ENCODE results near the gene TBC1D20. TPM values are rescaled to one million over a fixed set of nuclear protein-coding genes. Genes with fewer than 3 reads are reported as not detected.
"Not testable (repeated sequence)": the region's sequence is repeated elsewhere in the genome, so short reads cannot be mapped to it uniquely, and the experiment has no call there.

The TBC1D20 gene
- polyA plus RNA-seq, 3 donors = 32.2 to 37.1 (median 35.1) TPM

DNA sequence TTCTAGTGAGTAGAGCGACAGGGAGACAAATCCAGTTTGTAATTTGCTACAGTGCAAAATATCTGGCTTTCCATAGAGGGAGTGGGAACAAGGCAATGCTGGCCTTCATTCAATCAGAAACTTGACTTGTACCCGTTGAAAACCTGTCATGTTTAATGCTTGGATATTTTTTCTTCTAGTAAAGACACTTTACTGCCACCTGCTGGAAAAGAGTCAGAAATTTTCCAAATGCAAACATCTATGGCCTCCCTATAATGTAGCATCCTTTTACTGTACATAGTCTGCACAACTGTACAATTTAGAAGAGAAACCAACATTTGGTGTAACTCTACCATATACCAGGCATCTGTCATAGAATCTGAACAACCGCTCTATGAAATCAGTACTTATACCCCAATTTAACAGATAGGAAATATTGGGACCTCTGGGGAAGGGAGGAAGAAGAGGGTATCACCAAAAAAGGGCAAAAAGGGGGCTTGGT lies 16.7 kb upstream of the TBC1D20 start:
- peak; percentile 68 for DNase-seq

DNA sequence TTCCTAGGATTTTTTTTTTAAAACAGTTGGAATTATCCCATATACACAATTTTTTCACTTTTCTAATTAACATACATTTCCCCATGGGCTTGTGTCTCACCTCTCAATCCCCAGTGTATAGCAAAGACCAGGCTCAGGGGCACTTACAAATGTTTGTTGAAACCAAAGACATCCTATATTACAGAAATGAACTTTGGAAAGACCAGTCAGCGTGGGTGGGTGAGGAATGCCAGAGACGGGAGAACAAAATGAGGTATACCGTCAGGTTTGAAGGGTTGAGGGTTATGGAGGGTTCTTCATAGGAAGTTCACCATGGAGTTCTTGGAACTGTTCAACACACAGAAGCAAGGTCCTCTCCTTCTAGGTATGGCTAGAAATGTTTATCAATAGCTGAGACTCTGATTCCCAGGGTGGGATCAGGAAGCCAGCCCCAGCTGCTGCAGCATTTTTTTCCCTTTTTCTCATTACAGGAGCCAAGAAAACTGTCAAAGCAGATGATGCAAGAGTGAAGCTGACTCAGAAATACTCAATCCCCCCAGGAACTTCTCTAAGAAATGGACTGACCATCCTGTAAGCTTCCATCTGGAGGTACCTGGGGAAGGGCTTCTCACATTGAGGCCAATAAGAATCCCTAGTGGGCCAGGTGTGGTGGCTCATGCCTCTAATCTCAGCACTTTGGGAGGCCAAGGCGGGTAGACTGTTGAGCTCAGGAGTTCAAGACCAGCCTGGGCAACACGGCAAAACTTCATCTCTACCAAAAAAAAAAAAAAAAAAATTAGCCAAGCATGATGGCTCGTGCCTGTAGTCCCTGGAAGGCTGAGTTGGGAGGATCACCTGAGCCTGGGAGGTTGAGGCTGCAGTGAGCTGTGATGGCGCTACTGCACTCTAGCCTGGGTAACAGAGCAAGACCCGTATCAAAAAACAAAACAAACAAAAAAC lies 15.9 kb upstream of the TBC1D20 start:
- no peak for DNase-seq

DNA sequence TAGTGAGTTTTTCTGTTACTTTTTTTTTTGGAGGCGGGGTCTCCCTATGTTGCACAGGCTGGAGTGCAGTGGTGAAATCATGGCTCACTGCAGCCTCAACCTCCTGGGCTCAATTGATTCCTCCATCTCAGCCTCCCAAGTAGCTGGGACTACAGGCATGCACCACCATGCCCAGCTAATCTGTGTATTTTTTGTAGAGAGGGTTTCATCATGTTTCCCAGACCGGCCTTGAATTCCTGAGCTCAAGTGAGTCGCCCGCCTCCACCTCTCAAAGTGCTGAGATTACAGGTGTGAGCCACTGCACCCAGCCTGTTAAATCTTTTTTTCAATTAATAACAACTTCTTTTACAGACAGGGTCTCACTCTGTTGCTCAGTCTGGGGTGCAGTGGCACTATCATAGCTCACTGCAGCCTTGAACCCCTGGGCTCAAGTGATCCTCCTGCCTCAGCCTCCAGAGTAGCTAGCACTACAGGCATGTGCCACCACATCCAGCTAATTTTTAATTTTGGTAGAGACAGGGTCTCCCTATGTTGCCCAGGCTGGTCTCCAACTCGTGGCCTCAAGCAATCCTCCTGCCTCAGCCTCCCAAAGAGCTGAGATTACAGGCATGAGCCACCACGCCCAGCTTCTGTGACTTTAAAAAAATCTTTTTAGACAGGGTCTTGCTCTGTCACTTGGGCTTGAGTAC lies 14.4 kb upstream of the TBC1D20 start:
- DNase-seq = not testable (repeated sequence)

DNA sequence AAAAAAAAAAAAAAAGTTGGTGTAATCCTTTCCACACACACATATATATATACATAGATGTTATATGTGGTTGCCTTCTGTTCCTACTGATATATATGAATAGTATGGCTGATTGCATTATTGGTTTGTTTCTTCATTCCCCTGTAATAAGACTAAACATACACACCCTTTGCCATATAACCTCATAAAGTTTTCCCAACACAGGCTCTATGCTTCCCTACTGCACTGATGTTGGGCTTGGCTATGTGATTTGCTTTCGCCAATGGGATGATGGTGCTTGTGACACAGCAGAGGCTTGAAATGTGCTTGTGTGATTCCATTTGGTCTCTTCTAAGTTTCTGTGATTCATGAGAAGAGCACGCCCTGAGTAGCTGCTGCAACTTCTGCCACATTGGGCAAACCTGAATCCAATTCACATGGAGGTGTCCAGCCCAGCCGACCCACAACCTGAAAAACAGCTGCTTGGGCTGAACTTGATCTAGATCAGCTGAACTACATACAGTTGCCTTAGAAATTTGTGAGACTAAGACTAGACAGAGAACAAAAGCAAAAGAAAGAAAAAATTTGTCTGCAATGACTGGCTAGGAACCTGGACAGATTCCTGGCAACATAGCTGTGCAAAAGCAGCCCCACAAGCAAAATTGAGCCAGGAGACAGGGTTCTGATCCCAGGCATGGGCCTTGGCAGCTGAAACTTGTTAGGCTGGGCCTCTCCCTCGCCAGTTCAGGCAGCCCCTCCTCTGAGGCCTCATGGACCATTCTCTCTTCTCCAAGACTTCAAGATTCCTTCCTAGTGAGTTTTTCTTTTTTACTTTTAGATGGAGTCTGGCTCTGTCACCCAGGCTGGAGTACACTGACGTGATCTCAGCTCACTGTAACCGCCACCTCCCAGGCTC lies 13.4 kb upstream of the TBC1D20 start:
- DNase-seq = no peak

DNA sequence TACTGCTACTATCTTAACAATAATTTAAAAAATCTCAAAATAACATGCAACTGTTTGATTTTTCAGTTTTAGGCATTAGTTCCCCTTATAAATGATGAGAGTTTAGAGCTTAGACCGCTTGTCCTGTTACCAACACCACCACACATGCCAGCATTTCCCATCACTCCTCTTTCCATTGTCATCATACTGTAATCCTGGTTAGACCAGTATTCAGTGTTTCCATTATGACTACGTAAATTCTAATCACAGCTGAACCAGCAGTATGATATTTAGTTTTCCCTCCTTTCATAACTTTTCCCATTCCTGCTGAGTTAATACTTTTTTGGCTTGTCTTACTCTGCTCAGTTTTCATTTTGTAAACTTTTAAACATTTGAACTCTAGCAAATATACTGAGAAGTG lies 12.2 kb upstream of the TBC1D20 start:
- DNase-seq = no peak

DNA sequence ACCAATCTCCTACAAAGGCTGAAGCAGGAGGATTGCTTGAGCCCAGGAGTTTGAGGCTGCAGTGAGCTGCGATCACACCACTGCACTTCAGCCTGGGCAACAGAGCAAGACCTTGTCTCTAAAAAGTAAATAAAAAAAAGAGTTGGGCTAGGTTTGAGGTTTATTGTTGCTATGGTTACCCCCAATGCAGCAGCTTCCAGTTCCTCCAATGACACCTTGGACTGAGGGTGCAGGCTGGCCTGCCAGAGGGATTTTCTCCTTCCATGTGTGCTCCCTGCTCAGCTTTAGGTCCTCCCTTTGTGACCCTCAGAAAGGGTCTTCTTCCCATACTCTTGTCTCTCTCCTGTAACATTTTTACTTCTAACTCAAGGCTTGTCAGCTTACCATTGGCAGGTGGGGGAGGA lies 10.6 kb upstream of the TBC1D20 start:
- DNase-seq = no peak

DNA sequence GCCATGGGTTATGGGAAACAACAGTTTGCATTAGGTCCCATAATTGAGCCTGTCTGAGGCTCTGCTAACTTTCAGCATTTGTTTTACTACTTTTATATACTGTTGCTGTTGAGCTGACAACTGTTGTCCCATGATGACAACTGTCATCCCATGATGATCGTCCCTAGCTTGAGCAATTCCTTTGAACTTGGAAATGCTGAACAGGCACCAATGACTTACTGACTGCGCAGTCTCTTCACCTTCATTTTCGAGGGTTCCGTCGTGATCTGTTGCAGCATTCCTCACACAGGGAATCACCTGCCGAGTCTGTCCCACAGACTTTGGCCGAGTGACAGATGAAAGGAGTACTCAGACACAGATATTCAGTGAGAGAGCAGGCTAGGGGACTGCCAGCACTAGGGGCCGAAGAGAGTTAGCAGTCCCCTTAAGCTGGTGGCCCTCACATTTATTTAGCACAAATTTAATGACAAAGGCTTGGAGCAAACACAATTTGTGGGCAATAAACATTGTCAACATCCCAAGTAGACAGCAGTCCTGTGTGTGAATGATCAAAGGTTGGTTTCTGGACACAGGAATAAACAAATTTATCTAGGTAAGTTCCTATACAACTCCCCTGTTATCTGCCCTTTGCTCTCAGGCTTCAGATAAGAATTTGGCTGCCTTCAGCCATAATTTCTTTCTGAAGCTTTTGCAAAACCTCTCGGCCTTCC lies 10.0 kb upstream of the TBC1D20 start:
- no peak for DNase-seq

DNA sequence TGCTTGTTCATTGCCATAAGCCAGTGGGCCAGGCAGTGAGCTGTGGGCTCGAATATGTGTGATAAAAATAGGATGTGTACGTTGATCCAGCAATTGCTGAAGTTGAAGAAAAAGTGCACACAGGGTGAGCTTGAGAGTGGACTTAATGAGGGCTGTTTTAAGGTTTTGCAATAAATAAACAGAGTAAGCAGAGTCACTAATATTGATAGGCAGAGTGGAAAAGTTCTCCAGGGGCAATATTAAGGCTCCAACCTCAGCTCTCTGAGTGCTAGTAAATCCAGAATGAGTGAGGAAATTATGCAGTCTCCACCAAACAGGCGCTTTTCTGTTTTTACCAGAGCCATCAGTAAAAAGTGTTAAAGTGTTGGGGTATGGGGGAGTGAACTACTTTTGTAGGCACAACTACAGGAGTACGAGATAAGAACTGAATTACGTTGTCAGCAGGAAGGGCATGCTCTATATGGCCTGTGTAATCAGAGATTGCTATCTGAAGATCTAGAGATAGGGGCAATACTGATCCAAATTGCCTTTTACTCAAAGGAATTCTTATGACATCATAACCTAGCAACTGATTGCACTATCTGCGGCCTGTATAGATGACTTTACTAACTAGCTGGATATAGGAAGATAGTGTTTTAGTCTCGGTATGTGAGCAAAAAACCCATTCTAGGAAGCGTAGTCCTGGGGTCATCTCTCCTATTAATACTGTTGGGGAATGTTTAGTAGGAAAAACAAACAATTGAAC lies 7.6 kb upstream of the TBC1D20 start:
- no peak for DNase-seq

DNA sequence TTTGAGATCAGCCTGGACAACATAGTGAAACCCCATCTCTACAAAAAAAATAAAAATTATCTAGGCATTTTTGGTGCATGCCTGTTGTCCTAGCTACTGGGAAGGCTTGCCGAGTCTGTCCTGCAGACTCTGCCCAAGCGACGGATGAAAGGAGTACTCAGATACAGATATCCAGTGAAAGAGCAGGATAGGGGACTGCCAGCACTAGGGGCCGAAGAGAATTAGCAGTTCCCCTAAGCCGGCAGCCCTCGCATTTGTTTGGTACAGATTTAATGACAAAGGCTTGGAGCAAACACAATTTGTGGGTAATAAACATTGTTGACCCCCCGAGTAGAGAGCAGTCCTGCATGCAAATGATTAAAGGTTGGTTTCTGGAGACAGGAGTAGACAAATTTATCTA lies 5.4 kb upstream of the TBC1D20 start:
- no peak for DNase-seq

DNA sequence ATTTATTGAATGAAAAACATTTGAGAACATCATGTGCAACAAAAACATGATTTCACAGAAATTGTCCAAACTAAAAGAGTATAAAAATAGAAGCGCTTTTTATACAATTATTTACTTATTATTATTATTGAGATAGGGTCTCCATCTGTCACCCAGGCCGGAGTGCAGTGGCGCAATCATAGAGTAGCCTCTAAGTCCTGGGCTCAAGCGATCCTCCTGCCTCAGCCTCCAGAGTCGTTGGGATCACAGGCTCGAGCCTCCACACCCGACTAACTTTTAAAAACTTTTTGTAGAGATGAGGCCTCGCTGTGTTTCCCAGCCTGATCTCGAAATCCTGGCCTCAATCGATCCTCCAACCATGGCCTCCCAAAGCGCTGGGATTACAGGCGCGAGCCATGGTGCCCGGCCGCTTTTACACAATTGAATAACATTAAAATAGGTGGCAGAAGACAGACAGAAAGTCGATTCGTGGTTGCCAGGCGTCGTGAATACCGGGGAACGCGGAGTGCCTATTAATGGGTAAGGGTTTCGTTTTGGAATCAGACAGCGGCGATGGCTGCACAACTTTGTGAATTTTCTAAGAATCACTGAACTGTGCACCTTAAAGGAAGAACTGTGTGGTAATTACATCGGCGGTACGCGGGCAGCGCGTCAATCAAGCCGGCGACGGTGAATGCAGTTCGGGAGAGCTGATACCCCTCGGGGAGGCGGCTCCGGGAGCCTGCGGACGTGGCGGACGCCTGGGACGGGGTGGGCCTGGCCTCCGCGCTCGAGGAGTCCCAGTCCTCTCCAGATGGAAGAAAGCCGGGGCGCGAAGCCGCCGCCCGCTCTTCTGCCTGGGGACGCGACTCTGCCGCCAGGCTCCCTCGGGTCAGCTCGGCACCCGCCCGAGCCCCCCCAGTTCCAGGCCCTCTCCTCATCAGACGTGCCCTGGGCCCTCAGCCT lies 807 bp downstream of the TBC1D20 start:
- DNase-seq = peak; percentile 41

DNA sequence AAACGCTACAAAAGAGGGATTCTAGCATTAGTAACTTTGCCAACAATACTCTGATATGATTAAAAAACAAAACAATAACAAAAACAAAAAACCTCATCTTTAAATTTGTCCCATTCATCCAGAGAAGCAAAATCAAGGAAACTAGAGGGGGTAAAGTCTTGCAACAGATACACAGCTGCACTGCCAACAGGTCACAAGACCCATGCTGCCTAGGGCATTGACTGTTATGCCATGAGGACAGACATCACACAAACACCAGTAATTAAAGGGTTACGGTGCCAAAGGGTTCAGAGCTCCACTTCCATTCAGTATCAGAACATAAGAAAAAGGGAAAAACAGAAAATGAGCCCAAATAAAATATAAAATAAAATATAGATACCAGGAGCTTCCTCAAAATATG lies 1.6 kb downstream of the TBC1D20 start:
- no peak for DNase-seq

DNA sequence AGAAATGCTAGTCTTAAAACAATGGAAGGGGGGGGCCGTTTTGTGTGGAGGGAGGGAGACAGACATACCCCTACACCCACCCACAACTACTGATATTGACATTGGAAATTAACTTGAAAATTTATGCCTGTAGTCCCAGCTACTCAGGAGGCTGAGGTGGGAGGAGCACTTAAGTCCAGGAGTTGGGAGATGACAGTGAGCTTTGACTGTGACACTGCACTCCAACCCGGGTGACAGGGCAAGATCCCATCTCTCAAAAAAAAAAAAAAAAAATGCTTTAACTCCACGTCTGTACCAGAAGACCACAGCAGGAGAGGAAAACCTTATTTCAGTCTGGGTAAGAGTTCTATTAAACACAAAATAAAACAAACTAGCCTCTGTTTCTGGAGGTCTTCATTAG lies 2.2 kb downstream of the TBC1D20 start:
- no peak for DNase-seq

DNA sequence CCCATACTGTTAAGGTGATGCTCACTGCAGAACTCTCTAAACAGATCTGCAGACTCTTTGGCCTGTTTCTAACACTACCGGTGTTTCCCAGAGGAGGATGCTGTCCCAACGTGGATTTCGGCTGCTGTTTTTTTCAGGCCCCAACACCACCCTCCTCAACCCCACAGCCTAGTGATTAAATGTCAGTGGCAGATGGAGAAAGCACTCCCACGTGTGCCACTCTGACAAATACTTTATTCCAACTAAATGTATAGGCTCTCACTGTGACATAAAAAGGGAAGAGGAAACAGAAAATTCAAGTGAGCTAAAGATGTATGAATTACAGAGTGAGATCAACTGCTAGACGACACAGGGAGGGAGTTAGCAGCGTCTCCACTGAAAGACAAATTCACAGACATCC lies 3.6 kb downstream of the TBC1D20 start:
- DNase-seq = no peak

DNA sequence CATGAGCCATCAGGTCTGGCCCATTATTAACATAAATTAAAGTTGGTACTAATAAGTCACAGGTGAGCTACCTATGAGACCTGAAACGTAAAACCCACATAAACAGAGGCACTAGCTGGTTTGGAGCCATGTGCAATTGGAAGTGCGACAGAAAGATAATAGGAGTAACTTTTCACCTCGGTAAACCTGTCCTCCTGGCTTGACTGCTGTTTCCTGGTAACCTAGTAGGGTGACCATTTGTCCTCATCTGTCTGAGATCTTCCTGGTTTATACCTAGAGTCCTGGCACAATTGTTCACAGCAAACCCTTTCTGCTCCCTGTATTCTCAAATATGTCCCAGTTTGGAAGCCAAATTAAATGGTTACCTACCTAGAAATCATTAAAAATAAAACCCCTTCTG lies 7.4 kb downstream of the TBC1D20 start:
- no peak for DNase-seq

DNA sequence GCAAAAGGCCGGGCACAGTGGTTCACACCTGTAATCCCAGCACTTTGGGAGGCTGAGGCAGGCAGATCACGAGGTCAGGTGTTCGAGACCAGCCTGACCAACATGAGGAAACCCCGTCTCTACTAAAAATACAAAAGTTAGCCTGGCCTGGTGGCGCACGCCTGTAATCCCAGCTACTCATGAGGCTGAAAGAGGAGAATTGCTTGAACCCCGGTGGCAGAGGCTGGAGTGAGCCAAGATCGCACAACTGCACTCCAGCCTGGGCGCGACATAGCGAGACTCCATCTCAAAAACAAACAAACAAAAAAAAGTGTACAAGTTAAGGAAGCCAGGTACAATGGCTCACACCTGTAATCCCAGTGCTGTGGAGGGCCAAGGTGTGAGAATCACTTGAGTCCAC lies 10.3 kb downstream of the TBC1D20 start:
- DNase-seq = not testable (repeated sequence)

DNA sequence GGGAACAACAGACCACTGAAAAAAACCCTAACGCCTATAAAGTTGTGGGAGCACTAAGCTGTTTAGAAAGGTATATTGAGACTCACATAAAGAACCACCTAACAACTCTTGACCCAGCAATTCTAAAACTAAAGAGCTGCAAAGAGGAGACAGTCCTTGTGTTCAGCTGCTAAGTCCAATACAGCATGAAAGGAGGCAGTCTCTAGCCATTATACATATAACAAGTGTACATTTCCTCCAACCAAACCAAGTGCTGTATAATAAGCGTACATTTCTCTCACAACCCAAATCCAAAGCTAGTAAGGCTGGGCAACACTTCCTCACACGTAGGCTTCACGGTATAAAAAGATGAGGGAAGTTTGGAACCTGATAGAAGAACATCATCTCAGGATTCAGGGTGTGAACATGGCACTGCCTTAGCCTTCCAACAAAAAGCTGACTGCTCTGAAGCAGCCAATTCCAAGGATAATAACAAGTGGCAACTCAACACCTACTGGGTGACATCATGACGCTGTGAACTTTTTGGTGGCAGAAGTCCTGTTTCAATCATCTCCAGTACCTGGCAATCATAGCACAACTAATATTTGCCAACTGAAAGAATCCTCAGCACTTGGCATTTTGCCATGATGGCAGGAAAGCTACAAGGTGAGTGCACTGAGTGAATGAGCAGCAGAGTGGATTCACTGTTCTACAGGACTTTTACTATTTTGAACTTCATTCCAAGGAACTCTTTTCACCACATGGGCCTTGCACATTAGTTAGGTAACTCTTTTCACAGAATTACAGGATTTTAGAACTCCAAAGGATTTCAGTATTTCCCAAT lies 16.6 kb downstream of the TBC1D20 start:
- DNase-seq = no peak

DNA sequence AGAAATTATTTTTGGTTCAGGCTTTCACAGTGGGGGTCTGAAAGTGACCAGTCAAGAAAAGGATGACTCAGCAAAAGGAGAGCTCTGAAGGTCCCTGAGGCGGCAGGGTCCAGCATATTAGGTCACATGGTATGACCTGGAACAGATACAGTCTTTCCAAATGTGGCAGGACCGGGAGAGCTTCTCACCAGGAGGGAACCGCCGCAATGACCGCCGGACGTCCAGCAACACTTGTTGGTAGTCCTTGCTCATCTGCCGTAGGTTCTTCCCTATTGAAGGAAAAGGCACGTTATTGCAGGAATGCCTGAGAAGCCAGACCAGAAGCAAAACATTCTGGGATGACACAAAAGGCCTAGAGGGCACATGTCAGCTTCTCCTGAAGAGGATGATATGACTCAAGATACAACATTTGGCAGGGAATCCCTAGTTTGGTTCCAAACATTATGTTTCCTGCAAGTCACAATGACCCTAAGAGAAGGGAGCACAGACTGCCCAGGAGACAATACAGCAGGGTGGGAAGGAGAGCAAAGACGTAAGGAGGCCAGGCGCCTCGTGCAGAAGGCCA lies 17.4 kb downstream of the TBC1D20 start:
- DNase-seq = no peak

DNA sequence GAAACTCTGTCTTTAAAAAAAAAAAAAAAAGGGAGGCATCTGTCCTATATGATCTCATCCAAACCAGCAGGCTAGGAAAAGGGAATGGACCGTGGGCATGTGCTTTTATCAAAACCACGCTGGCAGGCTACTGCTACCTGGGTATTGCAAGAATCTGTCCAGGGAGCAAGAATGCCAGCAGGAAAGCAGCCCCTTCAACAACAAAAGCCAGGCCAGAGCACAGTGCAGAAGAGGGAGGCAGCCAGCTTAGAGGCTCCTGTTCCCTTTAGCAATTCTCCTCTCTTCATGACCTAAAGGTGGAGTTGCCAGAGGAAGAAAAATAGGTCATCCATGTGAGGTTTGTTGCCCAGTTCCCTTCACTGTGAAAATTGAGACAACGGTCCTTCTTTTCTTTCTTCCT lies 18.2 kb downstream of the TBC1D20 start:
- DNase-seq = no peak
